NT2/D1 (cell line): ENCODE data around the gene PIK3C2B.

Source experiments
- SUZ12 ChIP-seq: IDR thresholded peaks from 2 replicates; pipeline ENCODE4 v1.6.1; 2011; ENCODE audit not compliant: insufficient read length, insufficient read depth; ENCODE audit errors: extremely low read depth
- YY1 ChIP-seq: IDR thresholded peaks from 2 replicates; pipeline ENCODE4 v1.6.1; 2011; ENCODE audit not compliant: insufficient read length, insufficient read depth

- no peak for TF ChIP-seq SUZ12
- no peak for TF ChIP-seq YY1
Observed at GRCh38 chr1:204511366-204511765, 16.8 kb upstream of the PIK3C2B start.
